OCI-LY1 (cell line): Measurements from ENCODE around the gene STEAP2.

Experiments used
- CTCF ChIP-seq: fragments of 200-600 bp; sonication (generic), shearing (Covaris generic); IDR thresholded peaks from 2 replicates; pipeline ENCODE4 v1.5.1; 2017; ENCODE audit warnings: mild to moderate bottlenecking, antibody characterized with exemption, low read length, moderate library complexity, mixed read lengths
- EZH2 ChIP-seq: fragments of 200-600 bp; sonication (generic), shearing (Covaris generic); IDR thresholded peaks from 2 replicates; pipeline ENCODE4 v1.8.0; 2017; ENCODE audit warnings: borderline replicate concordance, mixed run types, mild to moderate bottlenecking, antibody characterized with exemption, low read length, moderate library complexity, mixed read lengths

DNA sequence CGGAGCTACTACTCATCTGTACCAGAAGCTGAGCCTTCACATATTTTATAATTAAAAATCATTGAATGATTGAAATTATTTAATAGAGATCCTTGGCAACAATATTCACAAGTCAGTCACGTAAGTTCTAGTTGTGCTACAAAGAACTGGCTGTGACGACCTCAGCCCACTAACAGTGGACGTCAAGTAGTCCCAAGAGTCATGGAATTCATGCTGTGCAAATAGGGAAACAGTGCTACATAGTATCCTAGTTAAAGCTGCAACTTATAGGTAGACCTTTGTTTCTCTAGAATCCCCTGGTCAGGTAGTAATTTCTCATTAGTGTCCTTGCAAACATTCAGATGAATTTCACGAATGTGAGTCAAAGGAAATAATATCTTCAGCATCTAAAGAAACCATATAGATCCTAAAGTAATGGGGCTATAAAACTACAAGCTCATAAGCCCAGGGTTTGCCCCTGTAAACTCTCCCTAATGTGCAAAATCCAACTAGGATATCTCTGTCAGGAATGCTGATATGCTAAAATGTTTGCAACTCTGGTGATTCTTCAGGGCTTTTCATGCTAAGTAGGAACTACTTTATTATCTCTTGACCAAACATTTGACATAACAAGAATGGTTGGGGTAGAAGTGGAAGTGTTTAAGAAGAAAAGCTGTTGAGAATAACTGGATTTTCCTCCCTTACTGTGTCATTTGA lies 64.6 kb downstream of the STEAP2 start:
- TF ChIP-seq CTCF (no peak), EZH2 (no peak)
